B cell (primary cell): ENCODE measurements around the gene PAM.

Experiments used
- CTCF ChIP-seq: fragments of 200-600 bp; IDR thresholded peaks from one replicate; pipeline ENCODE4 v1.8.0; 2022; ENCODE audit warnings: antibody characterized with exemption, mild to moderate bottlenecking
- EZH2 ChIP-seq: IDR thresholded peaks from 2 replicates; pipeline ENCODE4 v1.6.1; 2012; ENCODE audit warnings: borderline replicate concordance, low read depth, mild to moderate bottlenecking, moderate library complexity, low read length; ENCODE audit not compliant: insufficient read depth, poor library complexity, severe bottlenecking

GRCh38 chr5:102957141-102957540 is 202.0 kb downstream of the PAM start:
- TF ChIP-seq CTCF (no peak), EZH2 (no peak)
